Stomach smooth muscle (tissue), 2 donors: ENCODE measurements around the gene TPM4.

Experiments used
- H3K27ac ChIP-seq: one replicate; pipeline ENCODE4 v1.7.0; 2013; ENCODE audit warnings: mild to moderate bottlenecking, low read length, inconsistent platforms
- H3K27me3 ChIP-seq, 2 donors: one replicate each; pipeline ENCODE4 v1.7.0; 2013; ENCODE audit warnings: low read length in 2 of 2; ENCODE audit not compliant: insufficient read depth in 2 of 2, control insufficient read depth in 1 of 2
- H3K36me3 ChIP-seq, 2 donors: one replicate each; pipeline ENCODE4 v1.7.0; 2013; ENCODE audit warnings: low read length in 2 of 2; ENCODE audit not compliant: control insufficient read depth in 2 of 2, insufficient read depth in 2 of 2
- H3K4me1 ChIP-seq: one replicate; pipeline ENCODE4 v1.7.0; 2013; ENCODE audit warnings: low read length; ENCODE audit not compliant: control insufficient read depth, insufficient read depth
- H3K4me3 ChIP-seq, 2 donors: one replicate each; pipeline ENCODE4 v1.7.0; 2013; ENCODE audit warnings: low read length in 2 of 2
- H3K9ac ChIP-seq, 2 donors: one replicate each; pipeline ENCODE4 v1.7.0; 2013; ENCODE audit warnings: low read length in 2 of 2, mild to moderate bottlenecking in 1 of 2
- H3K9me3 ChIP-seq, 2 donors: one replicate each; pipeline ENCODE4 v1.7.0; 2013; ENCODE audit warnings: low read length in 2 of 2; ENCODE audit not compliant: control insufficient read depth in 2 of 2
- donor health status: healthy.
- donor health status: Pancreatic carcinoma.

Gene TPM4

DNA sequence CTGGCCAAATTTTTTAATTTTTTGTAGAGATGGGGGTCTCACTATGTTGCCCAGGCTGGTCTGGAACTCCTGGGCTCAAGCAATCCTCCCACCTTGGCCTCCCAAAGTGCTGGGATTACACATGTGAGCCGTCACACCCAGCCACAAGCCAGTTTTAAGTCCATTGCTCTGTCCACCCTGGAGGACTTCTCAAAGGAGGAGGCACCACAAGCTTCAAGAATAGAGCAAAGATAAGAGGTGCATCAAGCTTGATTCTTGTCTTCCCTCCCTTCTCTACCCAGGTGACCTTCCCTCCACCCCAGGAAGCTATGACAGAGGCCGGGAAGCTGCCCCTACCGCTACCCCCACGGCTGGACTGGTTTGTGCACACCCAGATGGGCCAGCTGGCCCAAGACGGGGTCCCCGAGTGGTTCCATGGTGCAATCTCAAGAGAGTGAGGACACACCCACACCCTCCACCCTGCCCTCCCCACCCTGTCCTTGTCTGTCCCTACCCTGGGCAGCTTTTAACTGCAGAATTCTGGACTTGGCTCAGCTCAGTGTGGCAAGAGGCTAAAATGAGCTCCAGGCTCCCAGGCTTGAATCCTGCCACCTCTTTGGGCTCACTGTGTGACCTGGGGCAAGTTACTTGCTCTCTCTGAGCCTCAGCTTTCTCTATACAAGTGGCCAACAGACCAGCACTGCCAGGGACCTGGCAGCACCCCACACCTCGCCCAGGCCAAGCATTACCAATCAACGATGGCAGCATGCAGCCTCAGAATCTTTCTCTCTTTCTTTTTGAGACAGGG, 72.3 kb downstream of the TPM4 start:
- Histone ChIP-seq H3K4me1 (no peaks in the 10 kb centered on the region), H3K36me3 (no peaks in the 10 kb centered on the region), H3K9ac (no peak overlapping the region), H3K27me3 (peaks cover 0 to 7% of the 10 kb centered on the region in 2 donors), H3K9me3 (no peaks in the 10 kb centered on the region), H3K4me3 (no peak overlapping the region), H3K27ac (no peak overlapping the region)
